Measurements from ENCODE around the gene LEPR.

DNA sequence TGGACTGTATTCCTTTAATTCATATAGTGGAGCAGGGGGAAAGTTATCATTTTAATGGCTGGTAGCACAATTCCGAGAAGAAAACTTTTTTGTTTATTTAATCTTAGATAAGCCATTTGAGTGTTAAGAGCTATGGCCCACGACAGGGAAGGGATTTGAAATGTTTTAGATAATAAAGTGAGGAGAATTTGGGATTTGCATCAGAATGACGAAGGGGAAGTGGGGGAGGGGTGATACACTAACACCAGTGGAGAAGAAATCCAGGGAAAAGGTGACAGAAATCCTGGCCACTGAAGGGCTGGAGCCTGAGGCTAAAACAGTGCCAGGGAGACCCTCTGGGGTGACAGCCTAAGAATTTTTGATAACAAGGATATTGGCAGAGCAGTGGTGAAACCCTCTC lies 21.0 kb downstream of the LEPR start:
- TF ChIP-seq YY1 (IDR thresholded peaks at IDR 0.05; ENCODE audit: insufficient read depth, insufficient read length) (no peak), ZNF274 (IDR thresholded peaks at IDR 0.05; ENCODE audit: low read depth, low read length) (no peak), SUZ12 (IDR thresholded peaks at IDR 0.05; ENCODE audit: extremely low read depth, insufficient read depth, insufficient read length) (no peak)
